ENCODE measurements around the gene DEPP1.

DEPP1 gene

GRCh38 chr10:44993922-44994751 is 15.5 kb upstream of the DEPP1 start:
- in situ Hi-C loops (cut with MboI; ENCODE audit: low sequenced_read_pairs) = no loop called here

GRCh38 chr10:44993226-44993921 is 14.8 kb upstream of the DEPP1 start:
- in situ Hi-C loops (cut with MboI; ENCODE audit: low sequenced_read_pairs) = no loop called here

GRCh38 chr10:44992732-44993225 is 14.2 kb upstream of the DEPP1 start:
- in situ Hi-C loops (cut with MboI; ENCODE audit: low sequenced_read_pairs) = no loop called here

DNA sequence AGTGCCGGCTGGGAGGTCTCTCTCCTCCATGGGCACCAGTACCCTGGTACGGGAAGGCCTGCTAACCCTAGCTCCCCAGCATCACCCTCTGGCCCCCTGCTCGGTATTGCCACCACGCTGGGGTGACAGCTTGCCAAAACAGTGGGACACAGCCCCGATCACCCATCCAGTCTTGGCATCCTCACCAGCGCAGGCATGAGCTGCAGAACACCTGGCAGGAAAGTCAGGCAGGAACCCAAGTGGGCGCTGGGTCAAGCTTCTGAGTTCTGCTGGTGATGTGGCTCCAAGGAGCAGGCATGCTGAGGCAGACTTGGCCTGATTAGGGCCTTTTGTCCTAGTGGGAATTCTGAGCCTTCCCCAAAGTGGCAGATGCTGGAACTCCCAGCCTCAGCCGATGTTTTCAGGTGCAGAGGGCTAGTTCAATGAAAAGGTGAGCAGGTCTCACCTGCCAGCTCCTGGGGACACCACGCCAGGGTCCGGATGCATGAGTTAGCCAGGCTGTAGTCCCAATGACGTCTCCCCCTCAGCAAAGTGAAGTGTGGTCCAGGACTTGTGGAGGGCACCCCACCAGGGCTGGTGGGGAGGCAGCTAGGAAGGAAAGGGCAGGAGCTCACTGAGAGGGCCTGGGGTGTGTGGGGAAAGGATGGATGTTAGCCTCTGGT is 13.6 kb upstream of the DEPP1 start:
- in situ Hi-C loops (cut with MboI; ENCODE audit: low sequenced_read_pairs) = no loop called here

- in situ Hi-C loops (cut with MboI; ENCODE audit: low sequenced_read_pairs) = no loop called here
Measured at GRCh38 chr10:44991571-44991970, 13.0 kb upstream of the DEPP1 start.

GRCh38 chr10:44990965-44991364 is 12.4 kb upstream of the DEPP1 start:
- in situ Hi-C loops (cut with MboI; ENCODE audit: low sequenced_read_pairs) = no loop called here

- in situ Hi-C loops (cut with MboI; ENCODE audit: low sequenced_read_pairs) = no loop called here
Measured at GRCh38 chr10:44990302-44990655, 11.7 kb upstream of the DEPP1 start.

DNA sequence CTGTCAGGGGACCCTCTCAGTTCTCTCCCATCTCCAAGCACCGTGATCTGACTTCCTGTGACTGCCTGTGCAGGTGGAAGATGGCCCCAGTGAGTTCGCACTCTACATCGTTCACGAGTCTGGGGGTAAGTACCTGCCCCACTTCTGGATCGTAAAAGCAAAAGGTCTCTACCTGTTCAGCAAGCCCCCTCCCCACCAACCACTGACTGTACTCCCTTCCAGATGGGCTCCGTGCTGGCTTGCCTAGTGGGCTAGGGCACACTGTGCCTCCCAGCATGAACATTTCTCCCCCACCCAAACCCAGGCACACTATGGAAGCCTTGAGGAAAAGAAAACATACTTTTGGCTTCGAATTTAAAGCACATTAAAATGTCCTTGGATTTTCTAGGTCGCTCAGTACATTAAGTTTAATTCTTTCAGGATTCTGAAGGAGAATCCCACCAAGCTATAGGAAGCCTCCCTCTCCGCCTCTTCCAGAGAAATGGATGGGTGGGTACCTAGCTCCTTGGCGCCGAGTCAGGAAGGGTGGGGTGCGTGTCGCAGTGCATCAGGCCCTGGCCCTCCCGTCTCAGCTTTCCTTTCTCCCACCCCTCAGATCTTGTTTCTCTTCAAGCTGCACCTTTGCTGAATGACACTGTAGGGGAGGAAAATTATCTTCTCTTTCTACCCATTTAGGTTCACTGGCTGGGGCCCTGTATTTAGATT is 11.1 kb upstream of the DEPP1 start:
- in situ Hi-C loops (cut with MboI; ENCODE audit: low sequenced_read_pairs) = no loop called here

DNA sequence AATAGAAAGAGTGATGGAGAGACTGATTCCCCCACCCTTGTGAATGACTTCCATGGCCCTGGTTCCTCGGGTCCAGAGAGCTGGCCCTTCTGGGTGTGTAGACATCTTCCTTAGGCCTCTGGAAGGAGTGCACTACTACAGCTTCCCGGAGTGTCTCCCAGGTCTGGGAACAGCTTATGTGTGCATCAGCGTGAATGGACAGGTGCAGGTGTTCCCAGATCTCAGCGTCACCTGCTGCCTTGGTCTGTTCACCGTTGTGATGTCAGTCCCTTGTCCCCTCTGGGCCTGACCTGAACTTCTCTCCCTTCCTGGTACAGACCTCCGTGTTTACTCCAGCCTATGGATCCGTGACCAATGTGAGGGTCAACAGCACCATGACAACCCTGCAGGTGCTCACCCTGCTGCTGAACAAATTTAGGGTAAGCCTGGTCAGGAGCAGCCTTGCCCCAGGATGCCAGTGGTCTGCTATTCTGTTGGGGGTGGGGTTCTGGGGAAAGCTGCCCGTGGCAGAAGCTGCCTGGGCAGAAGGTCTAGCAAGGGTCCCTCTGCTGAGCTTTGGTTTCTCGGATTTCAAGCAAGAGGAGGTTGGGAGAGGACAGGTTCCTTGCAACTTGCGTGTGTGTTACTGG is 10.5 kb upstream of the DEPP1 start:
- in situ Hi-C loops (cut with MboI; ENCODE audit: low sequenced_read_pairs) = no loop called here

DNA sequence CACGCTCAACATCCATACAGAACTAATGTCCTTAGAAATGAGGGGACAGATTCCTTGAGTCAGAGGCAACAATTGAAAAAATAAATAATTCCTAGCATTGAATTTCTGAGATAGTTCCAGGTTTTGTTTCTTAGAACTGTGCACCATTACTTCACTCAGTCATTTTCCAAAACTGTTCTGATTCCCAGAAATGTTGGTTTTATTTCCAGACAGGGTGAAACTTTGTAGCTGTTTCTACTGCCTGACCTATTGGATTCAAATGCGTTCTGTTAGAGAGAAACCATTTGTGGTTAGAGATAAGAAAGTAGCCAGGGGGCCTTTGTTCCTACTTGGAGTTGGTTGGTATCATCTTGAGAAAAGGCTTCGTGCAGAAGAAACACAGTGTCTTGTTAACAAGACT is 8.1 kb upstream of the DEPP1 start:
- in situ Hi-C loops (cut with MboI; ENCODE audit: low sequenced_read_pairs) = no loop called here

DNA sequence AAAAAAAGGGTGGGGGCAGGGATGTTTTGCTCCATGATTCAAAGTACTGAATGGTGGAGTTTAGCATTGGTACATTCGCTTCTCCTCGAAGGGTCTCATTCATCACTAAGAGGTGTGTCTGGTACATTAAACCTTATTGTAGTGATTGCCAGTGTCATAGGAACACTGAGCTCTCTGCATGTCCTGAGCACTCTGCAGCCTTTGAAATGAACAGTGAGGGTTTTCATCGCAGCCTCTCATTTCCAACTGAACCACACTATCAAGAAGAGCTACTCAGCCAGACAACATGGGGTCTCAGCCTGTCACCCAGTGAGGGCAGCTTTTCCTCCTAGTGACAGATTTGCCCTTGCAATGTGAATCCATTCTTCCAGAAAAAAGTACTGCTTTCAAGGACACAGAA is 7.6 kb upstream of the DEPP1 start:
- in situ Hi-C loops (cut with MboI; ENCODE audit: low sequenced_read_pairs) = no loop called here

GRCh38 chr10:44985175-44985681 is 6.6 kb upstream of the DEPP1 start:
- in situ Hi-C loops (cut with MboI; ENCODE audit: low sequenced_read_pairs) = no loop called here

GRCh38 chr10:44984671-44985101 is 6.1 kb upstream of the DEPP1 start:
- in situ Hi-C loops (cut with MboI; ENCODE audit: low sequenced_read_pairs) = no loop called here

- in situ Hi-C loops (cut with MboI; ENCODE audit: low sequenced_read_pairs) = no loop called here
Measured at GRCh38 chr10:44983895-44984278, 5.3 kb upstream of the DEPP1 start.

DNA sequence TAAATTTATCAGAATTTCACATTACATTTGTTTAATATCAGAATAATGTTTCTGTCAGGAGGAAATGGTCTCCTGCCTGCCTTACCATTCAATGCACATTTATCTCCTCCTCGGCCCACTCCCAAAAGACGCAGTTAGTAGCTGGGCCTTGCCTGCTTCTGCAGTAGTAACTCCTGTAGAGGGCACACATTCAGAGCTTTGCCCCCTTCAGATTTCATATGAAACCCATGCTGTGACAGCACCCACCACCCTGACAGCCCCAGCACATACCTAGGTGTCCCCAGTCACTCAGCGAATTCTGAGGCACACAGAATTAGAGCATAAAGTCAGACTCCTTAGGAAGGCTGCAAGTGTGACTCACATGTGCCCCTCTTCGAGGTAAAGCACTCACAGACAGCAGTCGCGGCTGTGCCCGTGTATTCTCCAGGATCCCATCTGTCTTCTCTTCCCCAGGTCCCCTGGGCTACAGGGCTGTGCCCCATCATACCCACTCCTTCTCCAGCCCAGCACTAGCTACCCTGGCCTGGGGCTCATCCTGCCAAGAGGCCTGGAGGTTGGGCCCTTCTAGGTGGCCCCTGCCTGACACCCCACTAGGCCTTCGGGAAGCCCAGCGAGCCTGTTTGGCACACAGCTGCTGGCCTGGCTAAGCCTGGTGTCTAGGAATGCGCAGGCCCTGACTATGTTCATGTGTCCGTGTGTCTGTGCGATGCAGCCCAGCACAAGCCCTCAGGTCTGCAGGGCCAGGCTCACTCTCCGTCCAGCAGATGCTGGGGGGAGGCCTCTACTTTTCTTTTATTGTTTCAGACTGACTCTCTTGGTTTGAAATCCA is 4.7 kb upstream of the DEPP1 start:
- in situ Hi-C loops (cut with MboI; ENCODE audit: low sequenced_read_pairs) = no loop called here

DNA sequence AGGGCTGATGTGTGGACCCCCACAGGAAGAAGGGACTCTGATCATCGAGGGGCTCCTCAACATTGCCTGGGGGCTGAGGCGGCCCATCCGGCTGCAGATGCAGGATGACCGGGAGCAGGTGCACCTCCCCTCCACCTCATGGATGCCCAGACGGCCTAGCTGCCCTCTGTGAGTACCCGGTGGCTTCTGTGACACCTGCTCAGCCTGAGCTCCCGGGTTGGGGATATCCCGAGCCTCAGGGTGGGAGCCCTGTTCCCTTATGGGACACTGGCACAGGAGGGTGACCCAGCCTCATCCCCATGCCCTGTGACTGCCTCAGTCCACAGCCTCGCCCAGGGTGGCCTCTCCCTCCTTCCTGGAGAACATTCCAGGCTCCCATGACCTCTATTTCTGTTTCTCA is 3.9 kb upstream of the DEPP1 start:
- in situ Hi-C loops (cut with MboI; ENCODE audit: low sequenced_read_pairs) = no loop called here

GRCh38 chr10:44982114-44982460 is 3.5 kb upstream of the DEPP1 start:
- in situ Hi-C loops (cut with MboI; ENCODE audit: low sequenced_read_pairs) = no loop called here

GRCh38 chr10:44981172-44982113 is 2.8 kb upstream of the DEPP1 start:
- in situ Hi-C loops (cut with MboI; ENCODE audit: low sequenced_read_pairs) = no loop called here
